A549 (cell line): Measurements from ENCODE around the gene PPP5C.

Source experiments
- HDAC2 ChIP-seq: fragments of 200-600 bp; sonication (generic); IDR thresholded peaks from 2 replicates; pipeline ENCODE4 v1.6.1; 2016
- MAFK ChIP-seq: fragments of 450-650 bp; IDR thresholded peaks from 2 replicates; pipeline ENCODE4 v1.6.1; 2014; ENCODE audit not compliant: partially characterized antibody
- MAX ChIP-seq: IDR thresholded peaks from 2 replicates; pipeline ENCODE4 v1.6.1; 2012
- POLR2A ChIP-seq: IDR thresholded peaks from 2 replicates; pipeline ENCODE4 v1.6.1; 2012; ENCODE audit warnings: mild to moderate bottlenecking, low read length
- TF ChIP-seq, protein P1 (sequence below): fragments of >200 bp; sonication (Bioruptor Twin); formaldehyde crosslinking; IDR thresholded peaks from 2 replicates; pipeline ENCODE4 v1.6.1; 2016
- TF ChIP-seq, protein P2 (sequence below): IDR thresholded peaks from 2 replicates; pipeline ENCODE4 v1.6.1; 2012; ENCODE audit warnings: low read depth, borderline replicate concordance
- TF ChIP-seq, protein P3 (sequence below): fragments of >200 bp; sonication (Bioruptor Twin); formaldehyde crosslinking; IDR thresholded peaks from 3 replicates; pipeline ENCODE4 v1.5.1; 2016
- TF ChIP-seq, protein P4 (sequence below): fragments of 200-600 bp; sonication (generic); IDR thresholded peaks from 2 replicates; pipeline ENCODE4 v1.6.1; 2016; ENCODE audit warnings: antibody characterized with exemption, mild to moderate bottlenecking, moderate library complexity
- TF ChIP-seq, protein P5 (sequence below): IDR thresholded peaks from 2 replicates; pipeline ENCODE4 v1.6.1; 2012

DNA sequence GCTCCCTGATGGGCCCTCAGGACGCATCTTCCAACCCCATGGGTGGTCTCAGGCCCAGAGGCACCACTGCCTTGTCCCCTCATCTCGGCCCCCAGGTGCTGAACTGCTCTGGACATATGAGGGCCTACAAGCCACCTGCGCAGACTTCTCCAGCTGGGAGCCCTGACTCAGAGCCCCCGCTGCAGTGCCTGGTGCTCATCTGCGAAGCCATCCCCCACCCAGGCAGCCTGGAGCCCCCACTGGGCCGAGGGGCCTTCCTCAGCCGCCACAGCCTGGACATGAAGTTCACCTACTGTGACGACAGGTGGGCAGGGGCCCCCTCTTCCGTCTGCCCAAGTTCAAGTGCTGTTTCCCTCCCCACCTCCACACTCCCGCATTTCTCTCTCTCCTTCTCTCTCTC is 37.8 kb upstream of the PPP5C start:
- TF ChIP-seq, protein P1, sequence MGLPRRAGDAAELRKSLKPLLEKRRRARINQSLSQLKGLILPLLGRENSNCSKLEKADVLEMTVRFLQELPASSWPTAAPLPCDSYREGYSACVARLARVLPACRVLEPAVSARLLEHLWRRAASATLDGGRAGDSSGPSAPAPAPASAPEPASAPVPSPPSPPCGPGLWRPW, result no peak
- no peak for TF ChIP-seq HDAC2
- TF ChIP-seq, protein P2, sequence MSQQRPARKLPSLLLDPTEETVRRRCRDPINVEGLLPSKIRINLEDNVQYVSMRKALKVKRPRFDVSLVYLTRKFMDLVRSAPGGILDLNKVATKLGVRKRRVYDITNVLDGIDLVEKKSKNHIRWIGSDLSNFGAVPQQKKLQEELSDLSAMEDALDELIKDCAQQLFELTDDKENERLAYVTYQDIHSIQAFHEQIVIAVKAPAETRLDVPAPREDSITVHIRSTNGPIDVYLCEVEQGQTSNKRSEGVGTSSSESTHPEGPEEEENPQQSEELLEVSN, result no peak
- TF ChIP-seq, protein P3, sequence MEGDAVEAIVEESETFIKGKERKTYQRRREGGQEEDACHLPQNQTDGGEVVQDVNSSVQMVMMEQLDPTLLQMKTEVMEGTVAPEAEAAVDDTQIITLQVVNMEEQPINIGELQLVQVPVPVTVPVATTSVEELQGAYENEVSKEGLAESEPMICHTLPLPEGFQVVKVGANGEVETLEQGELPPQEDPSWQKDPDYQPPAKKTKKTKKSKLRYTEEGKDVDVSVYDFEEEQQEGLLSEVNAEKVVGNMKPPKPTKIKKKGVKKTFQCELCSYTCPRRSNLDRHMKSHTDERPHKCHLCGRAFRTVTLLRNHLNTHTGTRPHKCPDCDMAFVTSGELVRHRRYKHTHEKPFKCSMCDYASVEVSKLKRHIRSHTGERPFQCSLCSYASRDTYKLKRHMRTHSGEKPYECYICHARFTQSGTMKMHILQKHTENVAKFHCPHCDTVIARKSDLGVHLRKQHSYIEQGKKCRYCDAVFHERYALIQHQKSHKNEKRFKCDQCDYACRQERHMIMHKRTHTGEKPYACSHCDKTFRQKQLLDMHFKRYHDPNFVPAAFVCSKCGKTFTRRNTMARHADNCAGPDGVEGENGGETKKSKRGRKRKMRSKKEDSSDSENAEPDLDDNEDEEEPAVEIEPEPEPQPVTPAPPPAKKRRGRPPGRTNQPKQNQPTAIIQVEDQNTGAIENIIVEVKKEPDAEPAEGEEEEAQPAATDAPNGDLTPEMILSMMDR, result no peak
- no peak for TF ChIP-seq MAFK
- TF ChIP-seq, protein P4, sequence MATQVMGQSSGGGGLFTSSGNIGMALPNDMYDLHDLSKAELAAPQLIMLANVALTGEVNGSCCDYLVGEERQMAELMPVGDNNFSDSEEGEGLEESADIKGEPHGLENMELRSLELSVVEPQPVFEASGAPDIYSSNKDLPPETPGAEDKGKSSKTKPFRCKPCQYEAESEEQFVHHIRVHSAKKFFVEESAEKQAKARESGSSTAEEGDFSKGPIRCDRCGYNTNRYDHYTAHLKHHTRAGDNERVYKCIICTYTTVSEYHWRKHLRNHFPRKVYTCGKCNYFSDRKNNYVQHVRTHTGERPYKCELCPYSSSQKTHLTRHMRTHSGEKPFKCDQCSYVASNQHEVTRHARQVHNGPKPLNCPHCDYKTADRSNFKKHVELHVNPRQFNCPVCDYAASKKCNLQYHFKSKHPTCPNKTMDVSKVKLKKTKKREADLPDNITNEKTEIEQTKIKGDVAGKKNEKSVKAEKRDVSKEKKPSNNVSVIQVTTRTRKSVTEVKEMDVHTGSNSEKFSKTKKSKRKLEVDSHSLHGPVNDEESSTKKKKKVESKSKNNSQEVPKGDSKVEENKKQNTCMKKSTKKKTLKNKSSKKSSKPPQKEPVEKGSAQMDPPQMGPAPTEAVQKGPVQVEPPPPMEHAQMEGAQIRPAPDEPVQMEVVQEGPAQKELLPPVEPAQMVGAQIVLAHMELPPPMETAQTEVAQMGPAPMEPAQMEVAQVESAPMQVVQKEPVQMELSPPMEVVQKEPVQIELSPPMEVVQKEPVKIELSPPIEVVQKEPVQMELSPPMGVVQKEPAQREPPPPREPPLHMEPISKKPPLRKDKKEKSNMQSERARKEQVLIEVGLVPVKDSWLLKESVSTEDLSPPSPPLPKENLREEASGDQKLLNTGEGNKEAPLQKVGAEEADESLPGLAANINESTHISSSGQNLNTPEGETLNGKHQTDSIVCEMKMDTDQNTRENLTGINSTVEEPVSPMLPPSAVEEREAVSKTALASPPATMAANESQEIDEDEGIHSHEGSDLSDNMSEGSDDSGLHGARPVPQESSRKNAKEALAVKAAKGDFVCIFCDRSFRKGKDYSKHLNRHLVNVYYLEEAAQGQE, result no peak
- no peak for TF ChIP-seq POLR2A
- TF ChIP-seq MAX, result no peak
- TF ChIP-seq, protein P5, sequence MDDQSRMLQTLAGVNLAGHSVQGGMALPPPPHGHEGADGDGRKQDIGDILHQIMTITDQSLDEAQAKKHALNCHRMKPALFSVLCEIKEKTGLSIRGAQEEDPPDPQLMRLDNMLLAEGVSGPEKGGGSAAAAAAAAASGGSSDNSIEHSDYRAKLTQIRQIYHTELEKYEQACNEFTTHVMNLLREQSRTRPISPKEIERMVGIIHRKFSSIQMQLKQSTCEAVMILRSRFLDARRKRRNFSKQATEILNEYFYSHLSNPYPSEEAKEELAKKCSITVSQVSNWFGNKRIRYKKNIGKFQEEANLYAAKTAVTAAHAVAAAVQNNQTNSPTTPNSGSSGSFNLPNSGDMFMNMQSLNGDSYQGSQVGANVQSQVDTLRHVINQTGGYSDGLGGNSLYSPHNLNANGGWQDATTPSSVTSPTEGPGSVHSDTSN, result no peak
